Activated naive CD8-positive, alpha-beta T cell treated with anti-CD3 and anti-CD28 coated beads, Interleukin-2, amount 10 ng/mL, durations not matched to agents 7 days and 5 days (primary cell): ENCODE data around the gene VPS50. TPM values are rescaled to one million over a fixed set of nuclear protein-coding genes. Genes with fewer than 3 reads are reported as not detected.

Experiments
- ATAC-seq: fragments of 150-1000 bp; cut with Tn5 transposase; one replicate; pipeline ENCODE4 v1.10.0; 2021; ENCODE audit warnings: low read depth, moderate library complexity
- POLR2A ChIA-PET: fragments of 350-600 bp; sonication (Branson Sonifier 250); formaldehyde crosslinking; loops from one replicate; lab custom pipeline; 2021; ENCODE audit warnings: antibody characterized with exemption; lab: Charles Lee
- DNase-seq: peaks from one replicate; pipeline ENCODE4 v3.0.0; 2021
- H3K27ac Mint-ChIP-seq: one replicate; pipeline ENCODE4 v1.8.0; 2022; ENCODE audit warnings: mild to moderate bottlenecking, mixed read lengths
- H3K27me3 Mint-ChIP-seq: one replicate; pipeline ENCODE4 v1.8.0; 2022; ENCODE audit warnings: mild to moderate bottlenecking, moderate library complexity, mixed read lengths
- H3K36me3 Mint-ChIP-seq: one replicate; pipeline ENCODE4 v1.8.0; 2021; ENCODE audit warnings: mild to moderate bottlenecking, mixed read lengths
- H3K4me1 Mint-ChIP-seq: one replicate; pipeline ENCODE4 v1.8.0; 2021; ENCODE audit warnings: mixed read lengths
- H3K4me3 Mint-ChIP-seq: one replicate; pipeline ENCODE4 v1.8.0; 2022; ENCODE audit warnings: mild to moderate bottlenecking, moderate library complexity, mixed read lengths
- H3K9me3 Mint-ChIP-seq: one replicate; pipeline ENCODE4 v1.8.0; 2021; ENCODE audit warnings: mixed read lengths
- total RNA-seq, 2 experiments: library from RNA; stranded (reverse); gene quantifications; one replicate each; pipeline ENCODE4 v1.2.3, GENCODE V29; 2021

VPS50 gene
- total RNA-seq, 2 experiments from 2014 or later, result 22.6 to 24.4 TPM

GRCh38 chr7:93258661-93259060 lies 26.5 kb downstream of the VPS50 start:
- POLR2A ChIA-PET, result no interaction called here

DNA sequence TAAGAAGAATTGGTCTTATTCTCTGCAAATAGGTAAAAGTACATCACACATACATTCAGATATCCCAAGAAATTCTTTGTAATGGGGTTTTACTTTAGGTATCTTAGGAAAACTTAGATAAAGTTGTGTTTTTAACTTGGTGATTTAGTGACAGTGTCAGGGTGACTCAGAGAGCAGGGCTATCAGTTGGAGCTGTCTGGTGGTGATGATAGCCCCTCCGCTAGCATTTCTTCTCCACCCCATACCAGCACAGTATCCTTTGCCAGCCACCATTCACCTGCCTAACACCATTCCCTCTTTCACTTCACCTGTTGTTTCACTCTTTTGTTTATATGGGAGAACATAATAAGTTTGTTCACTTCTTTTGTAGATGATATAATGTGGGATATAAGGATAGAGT lies 30.4 kb downstream of the VPS50 start:
- POLR2A ChIA-PET, result no interaction called here
- Mint-ChIP-seq H3K36me3 (peaks cover 3% of the 10 kb centered on the region), H3K27me3 (no peaks in the 10 kb centered on the region), H3K4me3 (no peak overlapping the region), H3K27ac (no peak overlapping the region), H3K4me1 (no peaks in the 10 kb centered on the region), H3K9me3 (no peaks in the 10 kb centered on the region)
- no peak for ATAC-seq
- DNase-seq, result no peak

More at GRCh38 chr7:93258661-93259060, 26.5 kb downstream of the VPS50 start:
- H3K27me3 Mint-ChIP-seq, result no peaks in the 10 kb centered on the region
- no peaks in the 10 kb centered on the region for H3K9me3 Mint-ChIP-seq
- no peak overlapping the region for H3K27ac Mint-ChIP-seq
- peaks cover 3% of the 10 kb centered on the region for H3K36me3 Mint-ChIP-seq
- ATAC-seq (no peak), DNase-seq (no peak)
- no peaks in the 10 kb centered on the region for H3K4me1 Mint-ChIP-seq
- no peak overlapping the region for H3K4me3 Mint-ChIP-seq

GRCh38 chr7:93265220-93265619 lies 33.1 kb downstream of the VPS50 start:
- H3K4me1 Mint-ChIP-seq, result no peaks in the 10 kb centered on the region
- H3K9me3 Mint-ChIP-seq, result no peaks in the 10 kb centered on the region
- no peak overlapping the region for H3K27ac Mint-ChIP-seq
- POLR2A ChIA-PET, result no interaction called here
- ATAC-seq, result no peak
- H3K27me3 Mint-ChIP-seq, result no peaks in the 10 kb centered on the region
- DNase-seq, result no peak
- H3K36me3 Mint-ChIP-seq, result peaks cover 4% of the 10 kb centered on the region
- H3K4me3 Mint-ChIP-seq, result no peak overlapping the region

DNA sequence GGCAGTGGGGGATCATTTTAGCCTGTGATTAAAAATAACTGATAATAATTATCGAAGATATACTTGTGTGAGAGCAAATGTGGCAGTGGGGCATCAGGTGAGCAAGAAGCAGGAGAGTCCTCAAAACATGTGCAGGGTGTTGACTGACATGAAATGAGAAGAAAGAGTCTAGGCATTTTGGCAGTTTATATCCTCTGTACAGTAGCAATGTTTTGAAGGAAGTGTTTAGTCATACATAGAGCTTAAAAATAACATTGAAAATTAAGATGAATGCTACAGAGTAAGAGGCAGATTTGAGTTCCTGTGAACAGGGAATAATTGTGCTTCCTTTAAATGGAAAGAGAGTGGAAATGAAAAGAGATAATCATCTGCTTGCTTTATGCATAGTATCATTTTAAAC lies 47.4 kb downstream of the VPS50 start:
- Mint-ChIP-seq H3K4me3 (no peak overlapping the region), H3K9me3 (no peaks in the 10 kb centered on the region), H3K27ac (no peak overlapping the region), H3K36me3 (peaks cover 13% of the 10 kb centered on the region), H3K27me3 (no peaks in the 10 kb centered on the region), H3K4me1 (no peaks in the 10 kb centered on the region)
- ATAC-seq (no peak), DNase-seq (no peak)
- POLR2A ChIA-PET, result no interaction called here

- Mint-ChIP-seq H3K4me1 (no peaks in the 10 kb centered on the region), H3K27ac (no peak overlapping the region), H3K4me3 (no peak overlapping the region), H3K9me3 (no peaks in the 10 kb centered on the region), H3K27me3 (no peaks in the 10 kb centered on the region), H3K36me3 (peaks cover 13% of the 10 kb centered on the region)
- ATAC-seq (no peak), DNase-seq (no peak)
- POLR2A ChIA-PET, result no interaction called here
Measured at GRCh38 chr7:93284908-93285307, 52.7 kb downstream of the VPS50 start.

- Mint-ChIP-seq H3K27me3 (no peaks in the 10 kb centered on the region), H3K4me3 (no peak overlapping the region), H3K27ac (no peak overlapping the region), H3K4me1 (no peaks in the 10 kb centered on the region), H3K36me3 (peaks cover 7% of the 10 kb centered on the region), H3K9me3 (no peaks in the 10 kb centered on the region)
- DNase-seq (no peak), ATAC-seq (no peak)
- POLR2A ChIA-PET, result no interaction called here
Measured at GRCh38 chr7:93293229-93293628, 61.1 kb downstream of the VPS50 start.

- Mint-ChIP-seq H3K27ac (no peak overlapping the region), H3K4me3 (no peak overlapping the region), H3K36me3 (peaks cover 6% of the 10 kb centered on the region), H3K9me3 (no peaks in the 10 kb centered on the region), H3K27me3 (no peaks in the 10 kb centered on the region), H3K4me1 (no peaks in the 10 kb centered on the region)
- POLR2A ChIA-PET, result no interaction called here
- no peak for ATAC-seq
- no peak for DNase-seq
Measured at GRCh38 chr7:93298206-93298605, 66.0 kb downstream of the VPS50 start.

- no peaks in the 10 kb centered on the region for H3K27me3 Mint-ChIP-seq
- H3K9me3 Mint-ChIP-seq, result no peaks in the 10 kb centered on the region
- peaks cover 6% of the 10 kb centered on the region for H3K36me3 Mint-ChIP-seq
Measured at GRCh38 chr7:93298671-93299070, 66.5 kb downstream of the VPS50 start.

DNA sequence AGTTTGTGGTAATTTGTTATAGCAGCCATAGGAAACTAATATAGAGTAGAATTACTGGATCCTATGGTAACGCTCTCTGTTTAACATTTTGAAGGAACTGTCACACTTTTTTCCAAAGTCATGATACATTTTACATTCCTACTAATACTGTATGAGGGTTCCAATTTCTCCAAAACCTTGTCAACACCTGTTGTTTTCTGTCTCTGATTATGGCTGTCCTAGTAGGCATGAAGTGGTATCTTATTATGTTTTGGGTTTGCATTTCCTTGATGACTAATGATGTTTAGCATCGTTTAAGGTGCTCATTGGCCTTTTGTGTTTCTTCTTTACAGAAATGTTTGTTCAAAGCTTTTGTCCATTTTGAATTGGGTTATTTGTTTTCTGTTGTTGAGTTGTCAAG lies 69.6 kb downstream of the VPS50 start:
- H3K9me3 Mint-ChIP-seq, result no peaks in the 10 kb centered on the region
- no peak overlapping the region for H3K27ac Mint-ChIP-seq
- DNase-seq, result no peak
- H3K27me3 Mint-ChIP-seq, result no peaks in the 10 kb centered on the region
- ATAC-seq, result no peak
- POLR2A ChIA-PET, result no interaction called here
- H3K4me1 Mint-ChIP-seq, result no peaks in the 10 kb centered on the region
- peaks cover 10% of the 10 kb centered on the region for H3K36me3 Mint-ChIP-seq
- no peak overlapping the region for H3K4me3 Mint-ChIP-seq

More at GRCh38 chr7:93298671-93299070, 66.5 kb downstream of the VPS50 start:
- POLR2A ChIA-PET, result no interaction called here
- DNase-seq, result no peak
- no peak for ATAC-seq
- H3K27ac Mint-ChIP-seq, result no peak overlapping the region
- H3K4me3 Mint-ChIP-seq, result no peak overlapping the region
- H3K4me1 Mint-ChIP-seq, result no peaks in the 10 kb centered on the region

DNA sequence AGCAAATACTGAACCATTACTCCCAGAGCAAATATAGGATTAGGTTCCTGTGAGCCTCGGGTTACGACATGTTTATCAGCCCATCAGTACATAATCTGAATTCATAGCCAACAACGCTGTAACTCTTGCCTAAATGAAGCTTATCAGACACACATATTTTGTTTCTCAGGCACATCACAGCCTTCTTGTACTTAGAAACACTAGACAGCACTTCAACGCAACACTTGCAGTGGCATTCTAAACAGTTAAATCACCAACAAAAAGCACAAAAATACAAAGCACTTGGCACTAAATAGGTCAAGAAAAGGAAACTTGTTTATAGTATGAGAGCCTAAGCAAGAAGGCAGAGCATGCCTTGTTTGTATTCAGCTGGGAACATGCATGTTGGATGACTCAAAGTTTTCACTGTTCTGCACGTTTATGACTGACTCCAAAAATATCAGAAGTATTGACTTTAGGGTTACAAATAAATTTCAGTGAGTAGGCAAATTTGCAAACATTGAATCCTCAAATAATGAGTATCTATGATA lies 75.0 kb downstream of the VPS50 start:
- no peak overlapping the region for H3K27ac Mint-ChIP-seq
- no peaks in the 10 kb centered on the region for H3K27me3 Mint-ChIP-seq
- DNase-seq (no peak), ATAC-seq (no peak)
- H3K4me1 Mint-ChIP-seq, result no peaks in the 10 kb centered on the region
- peaks cover 5% of the 10 kb centered on the region for H3K36me3 Mint-ChIP-seq
- H3K4me3 Mint-ChIP-seq, result no peak overlapping the region
- POLR2A ChIA-PET, result no interaction called here
- H3K9me3 Mint-ChIP-seq, result no peaks in the 10 kb centered on the region

GRCh38 chr7:93307943-93308342 lies 75.8 kb downstream of the VPS50 start:
- DNase-seq (no peak), ATAC-seq (no peak)
- Mint-ChIP-seq H3K27ac (no peak overlapping the region), H3K36me3 (peaks cover 5% of the 10 kb centered on the region), H3K27me3 (no peaks in the 10 kb centered on the region), H3K9me3 (no peaks in the 10 kb centered on the region), H3K4me1 (no peaks in the 10 kb centered on the region), H3K4me3 (no peak overlapping the region)
- POLR2A ChIA-PET, result no interaction called here

DNA sequence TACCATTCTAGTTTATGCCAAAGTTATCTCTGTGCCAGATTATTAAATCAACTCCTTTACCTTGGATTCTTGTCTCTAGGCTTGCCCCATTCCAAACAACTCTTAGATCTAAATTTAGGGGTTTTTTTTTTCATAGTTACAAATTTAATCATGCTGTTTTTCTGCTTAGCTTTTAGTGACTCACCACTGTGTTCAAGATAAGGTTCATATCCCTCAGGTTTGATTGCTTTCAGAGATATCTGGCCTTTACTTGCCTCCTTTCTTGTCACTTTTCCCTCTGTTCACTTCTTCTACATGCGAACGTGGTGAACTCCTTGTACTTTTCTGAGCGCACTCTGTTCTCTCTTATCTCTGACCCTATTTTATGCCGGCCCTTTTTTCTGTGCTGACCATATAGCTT lies 78.2 kb downstream of the VPS50 start:
- peaks cover 6% of the 10 kb centered on the region for H3K36me3 Mint-ChIP-seq
- no peaks in the 10 kb centered on the region for H3K9me3 Mint-ChIP-seq
- H3K27me3 Mint-ChIP-seq, result no peaks in the 10 kb centered on the region
- no peak overlapping the region for H3K27ac Mint-ChIP-seq
- POLR2A ChIA-PET, result no interaction called here
- no peak for DNase-seq
- no peak overlapping the region for H3K4me3 Mint-ChIP-seq
- no peak for ATAC-seq
- no peaks in the 10 kb centered on the region for H3K4me1 Mint-ChIP-seq

DNA sequence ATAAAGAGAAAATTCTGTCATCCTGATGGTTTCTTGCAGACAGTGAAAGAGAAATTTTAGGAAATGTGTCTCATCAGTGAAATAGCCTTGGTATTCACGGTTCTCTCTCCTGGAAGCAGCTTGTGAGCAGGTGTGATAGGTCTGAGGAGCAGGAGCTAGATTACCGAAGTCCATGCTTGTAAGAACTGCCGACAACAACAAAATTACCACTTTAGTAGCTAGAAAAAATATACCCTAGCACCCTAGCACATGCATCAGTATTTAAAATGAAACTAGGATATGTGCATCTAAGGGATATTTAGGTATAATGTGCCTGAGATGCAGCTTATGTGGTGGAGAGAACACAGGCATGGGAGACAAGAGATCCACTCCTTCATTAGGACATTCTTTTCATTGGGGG lies 82.3 kb downstream of the VPS50 start:
- Mint-ChIP-seq H3K4me3 (no peak overlapping the region), H3K9me3 (no peaks in the 10 kb centered on the region), H3K36me3 (peaks cover 9% of the 10 kb centered on the region), H3K4me1 (no peaks in the 10 kb centered on the region), H3K27me3 (no peaks in the 10 kb centered on the region), H3K27ac (no peak overlapping the region)
- POLR2A ChIA-PET, result no interaction called here
- no peak for ATAC-seq
- no peak for DNase-seq

DNA sequence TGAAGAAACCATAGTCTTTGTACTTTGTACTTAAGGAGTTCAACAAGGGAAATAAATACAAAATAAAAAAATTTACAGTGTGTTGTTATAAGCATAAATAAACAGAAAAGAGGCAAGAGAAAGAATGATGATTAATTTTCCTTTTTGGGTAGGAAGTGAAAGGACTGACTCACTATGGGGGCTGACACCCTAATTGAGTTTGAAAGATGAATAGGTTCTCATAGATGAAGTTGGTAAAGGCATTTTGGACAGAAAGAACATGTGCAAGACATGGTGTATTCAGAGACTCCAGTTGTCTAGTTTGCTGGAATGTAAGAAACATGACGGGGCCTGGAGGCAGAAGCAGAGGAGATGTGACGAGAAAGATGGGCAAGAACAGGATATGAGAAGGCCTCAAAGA lies 83.7 kb downstream of the VPS50 start:
- Mint-ChIP-seq H3K27me3 (no peaks in the 10 kb centered on the region), H3K27ac (no peak overlapping the region), H3K36me3 (peaks cover 9% of the 10 kb centered on the region), H3K4me1 (no peaks in the 10 kb centered on the region), H3K9me3 (no peaks in the 10 kb centered on the region), H3K4me3 (no peak overlapping the region)
- POLR2A ChIA-PET, result no interaction called here
- ATAC-seq (no peak), DNase-seq (no peak)

GRCh38 chr7:93316730-93317129 lies 84.6 kb downstream of the VPS50 start:
- ATAC-seq, result no peak
- H3K27me3 Mint-ChIP-seq, result no peaks in the 10 kb centered on the region
- H3K9me3 Mint-ChIP-seq, result no peaks in the 10 kb centered on the region
- H3K36me3 Mint-ChIP-seq, result peaks cover 14% of the 10 kb centered on the region
- DNase-seq, result no peak
- H3K4me1 Mint-ChIP-seq, result no peaks in the 10 kb centered on the region
- POLR2A ChIA-PET, result no interaction called here
- H3K4me3 Mint-ChIP-seq, result no peak overlapping the region
- H3K27ac Mint-ChIP-seq, result no peak overlapping the region
